Measurements from ENCODE around the gene SBSN. TPM values are rescaled to one million over a fixed set of nuclear protein-coding genes. Genes with fewer than 3 reads are reported as not detected.

The SBSN gene
- total RNA-seq, 4 donors from 2014 or later, result 0.93 TPM; not detected in 3

DNA sequence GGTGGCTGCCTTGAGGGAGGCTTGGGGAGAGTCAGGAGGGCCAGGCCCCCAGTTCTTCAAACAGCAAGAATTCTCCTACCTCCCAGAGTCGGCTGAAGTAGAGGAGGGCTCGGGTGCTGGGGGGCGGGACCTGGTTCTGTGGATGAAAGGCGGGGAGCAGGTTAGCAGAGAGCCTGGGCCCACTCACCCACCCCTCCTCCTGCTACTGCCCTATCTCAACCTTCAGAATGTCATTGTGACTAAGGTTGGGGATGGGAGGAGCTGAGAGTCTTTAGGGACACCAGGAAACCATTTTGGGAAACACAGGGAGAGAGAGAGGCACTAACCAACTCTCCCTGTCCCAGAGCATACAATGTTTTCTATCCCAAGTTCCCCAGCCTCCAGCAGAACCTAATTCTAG lies 25.4 kb downstream of the SBSN start:
- ATAC-seq (ENCODE audit: low FRiP score) (no peak), DNase-seq (ENCODE audit: low spot score) (no peak)
- TF ChIP-seq, protein P1, sequence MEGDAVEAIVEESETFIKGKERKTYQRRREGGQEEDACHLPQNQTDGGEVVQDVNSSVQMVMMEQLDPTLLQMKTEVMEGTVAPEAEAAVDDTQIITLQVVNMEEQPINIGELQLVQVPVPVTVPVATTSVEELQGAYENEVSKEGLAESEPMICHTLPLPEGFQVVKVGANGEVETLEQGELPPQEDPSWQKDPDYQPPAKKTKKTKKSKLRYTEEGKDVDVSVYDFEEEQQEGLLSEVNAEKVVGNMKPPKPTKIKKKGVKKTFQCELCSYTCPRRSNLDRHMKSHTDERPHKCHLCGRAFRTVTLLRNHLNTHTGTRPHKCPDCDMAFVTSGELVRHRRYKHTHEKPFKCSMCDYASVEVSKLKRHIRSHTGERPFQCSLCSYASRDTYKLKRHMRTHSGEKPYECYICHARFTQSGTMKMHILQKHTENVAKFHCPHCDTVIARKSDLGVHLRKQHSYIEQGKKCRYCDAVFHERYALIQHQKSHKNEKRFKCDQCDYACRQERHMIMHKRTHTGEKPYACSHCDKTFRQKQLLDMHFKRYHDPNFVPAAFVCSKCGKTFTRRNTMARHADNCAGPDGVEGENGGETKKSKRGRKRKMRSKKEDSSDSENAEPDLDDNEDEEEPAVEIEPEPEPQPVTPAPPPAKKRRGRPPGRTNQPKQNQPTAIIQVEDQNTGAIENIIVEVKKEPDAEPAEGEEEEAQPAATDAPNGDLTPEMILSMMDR (IDR thresholded peaks at IDR 0.05), result no peak

DNA sequence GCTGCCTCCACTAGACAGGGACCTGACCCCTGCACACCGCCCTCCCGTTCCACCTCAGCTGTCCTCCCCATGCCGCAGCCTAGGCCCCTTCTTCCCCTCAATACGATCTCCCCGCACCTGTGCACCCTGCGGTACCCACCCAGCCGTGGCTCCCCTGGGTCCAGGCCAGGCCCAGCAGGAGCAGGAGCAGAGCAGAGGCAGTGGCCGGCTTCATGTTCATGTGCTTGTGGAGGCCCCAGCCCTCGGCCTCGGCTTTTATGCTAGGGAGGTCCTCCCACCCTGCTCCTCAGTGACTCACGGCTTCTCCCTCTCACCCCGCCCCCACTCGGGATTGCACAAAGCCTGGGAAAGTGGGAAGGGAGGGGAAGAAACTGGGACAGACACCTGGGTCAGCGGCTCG lies 26.4 kb downstream of the SBSN start:
- DNase-seq (ENCODE audit: low spot score), result peak; percentile 54
- TF ChIP-seq, protein P1 (IDR thresholded peaks at IDR 0.05), result no peak

DNA sequence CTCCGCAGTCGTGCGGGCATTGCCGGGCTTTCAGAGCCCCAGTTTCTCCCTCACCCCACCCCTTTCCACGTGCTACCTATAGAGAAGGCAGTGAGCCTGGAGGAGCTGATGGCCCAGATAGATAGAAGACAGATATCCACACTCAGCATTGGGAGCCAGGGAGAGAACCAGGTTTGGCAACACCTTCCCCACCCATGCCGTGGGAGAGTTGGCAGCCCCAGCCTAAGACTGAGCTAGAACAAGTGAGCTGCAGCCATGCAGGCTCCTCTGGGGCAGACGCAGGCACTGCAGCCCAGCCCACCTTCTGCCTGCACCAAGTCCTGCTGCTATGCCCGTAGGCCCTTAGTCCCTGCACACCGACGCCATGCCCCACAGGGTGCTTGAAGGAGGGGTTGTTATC lies 27.5 kb downstream of the SBSN start:
- TF ChIP-seq, protein P1 (IDR thresholded peaks at IDR 0.05), result no peak
- no peak for ATAC-seq (ENCODE audit: low FRiP score)
- no peak for DNase-seq (ENCODE audit: low spot score)

More for the DNA sequence above, 26.4 kb downstream of the SBSN start:
- ATAC-seq (ENCODE audit: low FRiP score), result peak; percentile 57

DNA sequence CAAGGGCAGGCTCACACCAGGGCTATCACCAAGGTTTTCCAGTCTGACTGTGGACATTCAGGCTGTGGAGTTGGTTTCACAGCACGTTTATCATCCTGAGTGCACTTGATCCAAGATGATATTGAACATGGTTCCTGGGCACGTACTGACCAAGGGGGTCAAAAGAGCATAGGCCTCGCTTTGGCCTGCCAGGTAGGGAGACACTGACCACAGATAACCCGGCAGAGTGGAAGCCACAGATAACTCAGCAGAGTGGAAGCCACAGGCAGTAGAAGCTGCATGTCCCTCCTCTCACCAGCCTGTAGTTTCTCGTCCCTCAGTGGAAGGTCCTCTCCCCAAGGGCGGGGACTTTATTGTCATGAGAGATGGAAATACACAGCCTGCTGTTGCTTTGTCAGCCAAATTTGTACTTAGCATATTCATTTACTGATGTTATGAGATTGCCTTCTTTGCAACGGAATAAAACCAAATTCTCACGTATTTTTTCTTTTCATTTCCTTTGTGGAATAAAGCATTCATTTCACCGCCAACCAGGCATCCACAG lies 29.1 kb downstream of the SBSN start:
- DNase-seq (ENCODE audit: low spot score), result no peak
- TF ChIP-seq, protein P1 (IDR thresholded peaks at IDR 0.05), result no peak
- ATAC-seq (ENCODE audit: low FRiP score), result no peak

DNA sequence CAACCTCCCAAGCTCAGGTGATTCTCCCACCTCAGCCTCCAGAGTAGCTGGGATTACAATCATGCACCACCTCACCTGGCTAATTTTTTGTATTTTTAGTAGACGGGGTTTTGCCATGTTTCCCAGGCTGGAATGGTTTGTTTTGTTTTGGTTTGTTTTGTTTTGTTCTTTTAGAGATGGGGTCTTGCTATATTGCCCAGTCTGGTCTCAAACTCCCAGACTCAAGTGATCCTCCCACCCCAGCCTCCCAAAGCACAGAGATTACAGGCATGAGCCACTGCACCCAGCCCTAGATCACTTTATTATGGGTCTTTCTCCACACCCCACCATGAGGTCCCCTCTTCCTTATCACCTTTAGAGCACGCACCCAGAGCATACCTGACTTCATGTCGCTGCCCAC lies 29.9 kb downstream of the SBSN start:
- DNase-seq (ENCODE audit: low spot score) (no peak), ATAC-seq (ENCODE audit: low FRiP score) (no peak)

DNA sequence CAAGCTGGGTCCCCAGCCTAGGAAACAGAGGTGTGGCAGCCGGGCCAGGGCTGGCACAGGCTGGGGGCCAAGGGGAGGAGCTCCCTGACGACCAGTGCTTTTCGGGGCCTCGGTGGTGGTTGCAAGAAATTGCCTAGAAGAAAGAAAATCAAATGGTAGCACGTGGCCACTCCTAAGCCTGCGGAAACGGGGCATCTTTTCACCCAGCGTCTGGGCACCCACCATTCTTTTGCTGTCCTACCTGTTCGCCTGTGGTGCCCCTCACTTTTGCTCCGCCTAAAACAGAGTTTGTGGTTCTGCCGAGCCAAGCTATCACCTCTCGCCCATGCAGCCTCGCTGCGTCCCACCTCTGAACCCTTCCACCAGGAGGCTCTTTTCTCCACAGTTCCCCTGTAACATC lies 30.7 kb downstream of the SBSN start:
- DNase-seq (ENCODE audit: low spot score) (no peak), ATAC-seq (ENCODE audit: low FRiP score) (no peak)
- TF ChIP-seq, protein P1 (IDR thresholded peaks at IDR 0.05), result no peak

More for the DNA sequence above, 29.9 kb downstream of the SBSN start:
- TF ChIP-seq, protein P1 (IDR thresholded peaks at IDR 0.05), result no peak
